Measurements from ENCODE around the gene CHKA. TPM values are rescaled to one million over a fixed set of nuclear protein-coding genes. Genes with fewer than 3 reads are reported as not detected.
A peak's percentile ranks its signal among the peaks of the same experiment; 100 is the strongest.

Gene CHKA
- total RNA-seq (2014; rRNA removed; shearing (Covaris generic)) = 11.8 and 14.3 TPM in 2 replicates

DNA sequence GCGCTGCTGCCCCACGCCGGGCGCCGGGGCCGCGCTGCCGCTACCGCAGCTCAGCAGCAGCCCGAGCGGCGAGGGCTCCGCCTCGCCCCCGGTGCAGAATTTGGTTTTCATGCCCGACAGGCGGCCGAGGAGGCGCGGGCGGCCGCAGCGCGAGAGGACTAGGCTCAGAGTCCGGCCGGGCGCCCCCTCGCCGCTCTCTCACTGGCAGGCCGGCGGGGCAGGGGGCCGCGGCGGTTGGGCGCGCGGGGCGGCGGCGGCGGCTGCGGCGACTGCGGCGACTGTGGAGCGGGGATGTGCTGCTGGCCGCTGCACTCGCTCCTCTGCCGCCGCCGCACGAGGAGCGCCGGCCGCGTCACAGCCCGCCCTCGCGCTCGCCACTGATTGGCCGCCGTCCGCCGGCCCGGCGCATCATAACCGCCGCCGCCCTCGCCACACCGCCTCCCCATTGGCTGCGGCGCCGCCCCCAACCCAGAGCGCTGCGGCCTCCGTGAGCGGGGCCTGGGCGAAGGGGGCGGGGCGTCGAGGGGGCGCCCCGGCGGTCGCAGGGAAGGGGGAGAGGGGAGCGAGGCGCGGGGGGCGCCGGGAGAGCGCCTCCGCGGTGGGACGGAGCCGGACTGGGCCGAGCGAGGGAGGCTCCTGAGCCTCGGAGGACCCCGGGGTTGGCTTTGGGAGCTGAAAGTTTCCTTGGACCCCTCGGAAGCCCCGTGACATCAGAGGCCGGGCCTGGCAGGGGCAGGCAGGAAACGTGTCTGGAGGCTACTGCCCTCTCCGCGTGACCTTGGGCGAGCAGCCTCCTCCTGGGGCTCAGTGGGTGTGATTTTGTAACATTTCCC is at the start of gene CHKA:
CHKA (minus strand) TSS at position 322 of the 833 bp plus-strand sequence; CDS start at position 111, 211 bp downstream.
- peak; percentile 96 for DNase-seq (ENCODE audit: low read depth)

DNA sequence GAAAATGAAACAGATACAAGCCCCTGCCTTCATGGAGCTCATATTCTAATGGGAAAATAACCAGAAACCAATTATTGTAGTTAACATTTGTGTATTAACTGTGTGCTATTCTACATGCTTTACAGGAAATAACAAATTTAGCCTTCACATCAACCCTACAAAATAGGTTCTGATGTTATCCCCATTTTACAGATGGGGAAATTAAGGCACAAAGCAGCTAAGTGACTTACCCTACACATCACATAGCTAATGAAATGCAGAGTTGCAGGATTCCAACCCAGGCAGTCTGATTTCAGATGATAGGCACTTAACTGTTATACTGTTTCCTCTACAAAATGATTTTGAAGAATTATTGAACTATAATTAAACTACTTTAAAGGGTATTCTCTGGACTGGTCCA is 48.3 kb upstream of the CHKA start:
- DNase-seq (ENCODE audit: low read depth) = no peak

DNA sequence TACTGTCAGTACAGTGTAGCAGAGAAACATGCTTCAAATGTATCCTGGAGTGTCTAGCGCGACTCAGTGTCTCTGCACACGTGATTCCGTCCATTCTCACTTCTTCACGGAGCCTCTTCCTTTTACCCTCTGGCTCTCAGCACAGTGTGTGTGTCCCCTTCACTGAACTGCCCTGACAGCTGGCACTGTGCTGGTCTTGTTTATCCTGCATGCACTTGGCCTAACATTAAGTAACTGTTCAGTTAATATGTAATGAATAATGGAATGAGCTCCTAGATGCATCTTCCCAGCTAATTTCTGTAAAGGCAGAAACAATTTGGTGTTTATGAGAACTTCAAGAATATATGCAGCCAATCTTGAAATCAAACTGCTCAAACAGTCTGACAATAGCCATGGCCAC is 47.5 kb upstream of the CHKA start:
- no peak for DNase-seq (ENCODE audit: low read depth)

DNA sequence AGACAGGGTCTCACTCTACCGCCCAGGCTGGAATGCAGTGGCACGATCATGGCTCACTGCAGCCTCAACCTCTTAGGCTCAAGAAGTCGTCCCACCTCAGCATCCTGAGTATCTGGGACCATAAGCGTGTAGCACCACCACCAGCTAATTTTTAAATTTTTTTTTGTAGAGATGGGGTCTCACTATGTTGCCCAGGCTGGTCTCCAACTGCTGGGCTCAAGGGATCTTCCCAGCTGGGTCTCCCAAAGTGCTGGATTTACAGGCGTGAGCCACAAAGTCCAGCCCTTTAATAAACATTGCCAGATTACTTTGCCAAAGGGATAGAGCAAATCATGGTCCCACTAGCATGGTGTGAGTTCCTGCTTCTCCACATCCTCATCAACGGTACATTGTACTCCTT is 46.3 kb upstream of the CHKA start:
- no peak for DNase-seq (ENCODE audit: low read depth)

DNA sequence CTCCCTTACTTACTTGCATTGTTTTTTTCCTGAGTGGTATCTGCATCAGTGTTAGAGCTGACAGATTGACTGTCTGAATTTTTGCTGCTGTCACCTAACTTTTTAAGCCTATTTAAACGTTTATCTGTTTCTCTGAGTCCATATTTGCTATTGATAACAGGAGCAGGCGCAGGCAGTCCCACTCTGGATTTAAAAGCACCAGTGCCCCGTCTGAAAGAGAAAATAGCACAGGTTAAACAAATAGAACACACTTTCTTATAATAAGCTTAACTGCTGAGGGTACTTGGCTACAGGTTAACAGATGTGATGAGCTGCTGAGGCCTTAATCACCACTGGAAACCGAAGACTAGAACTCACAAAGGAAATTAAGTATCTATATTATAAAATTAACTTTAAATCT is 45.8 kb upstream of the CHKA start:
- DNase-seq (ENCODE audit: low read depth) = no peak

DNA sequence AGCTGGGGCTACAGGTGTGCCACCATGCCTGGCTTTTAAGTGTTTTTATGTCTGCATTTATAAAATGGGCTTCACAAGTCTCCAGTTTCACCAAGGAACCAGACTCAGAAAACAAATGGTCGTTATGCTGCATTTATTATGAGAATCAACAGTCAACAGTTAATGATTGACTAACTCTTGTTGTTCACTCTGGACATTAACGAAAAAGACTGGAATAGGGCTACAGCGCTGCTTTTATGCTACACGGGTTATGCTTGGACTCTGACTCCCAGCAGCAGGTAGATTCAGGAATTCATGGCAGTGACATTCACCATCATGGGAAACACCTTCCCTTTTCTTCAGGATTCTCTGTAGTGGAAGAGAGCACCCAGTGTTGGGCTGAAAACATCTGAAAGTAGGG is 44.4 kb upstream of the CHKA start:
- DNase-seq (ENCODE audit: low read depth) = no peak

DNA sequence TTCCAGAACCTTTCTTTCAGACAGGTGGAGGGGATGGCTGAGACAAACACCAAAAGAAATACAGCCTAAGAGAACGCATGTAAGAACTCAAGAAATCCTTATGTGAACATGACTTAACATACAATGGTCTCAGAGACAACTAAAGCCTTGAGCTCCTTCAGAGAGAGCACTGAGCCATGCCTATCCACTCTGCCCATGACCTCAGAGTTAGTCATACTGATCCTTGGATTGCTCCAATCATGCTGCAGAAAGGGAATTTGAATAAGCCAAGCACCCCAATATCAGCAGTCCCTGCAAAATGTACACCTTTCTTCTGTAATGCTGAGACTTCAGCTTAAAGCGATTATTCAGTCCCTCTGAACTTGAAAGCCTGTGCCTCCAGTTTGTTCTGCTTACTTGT is 43.2 kb upstream of the CHKA start:
- DNase-seq (ENCODE audit: low read depth) = peak; percentile 21

DNA sequence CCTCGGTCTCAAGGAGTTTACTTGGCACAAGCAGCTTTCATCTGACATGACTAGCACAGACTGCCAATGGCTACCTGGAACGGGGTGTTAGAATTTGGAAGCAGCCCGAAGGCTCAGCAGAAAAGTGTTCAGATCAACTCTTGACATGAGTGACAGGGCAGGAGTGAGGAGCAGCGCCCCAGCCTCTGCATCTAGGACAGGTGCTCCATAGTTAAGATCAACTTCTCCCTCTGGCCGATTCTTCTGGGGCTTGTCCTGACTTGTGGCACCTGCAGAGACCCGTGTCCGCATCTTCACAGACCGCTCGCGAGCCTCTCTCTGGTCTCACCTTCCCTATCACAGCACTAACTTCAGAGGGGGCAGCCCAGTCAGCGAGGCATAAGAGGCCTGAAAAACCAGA is 42.5 kb upstream of the CHKA start:
- no peak for DNase-seq (ENCODE audit: low read depth)

DNA sequence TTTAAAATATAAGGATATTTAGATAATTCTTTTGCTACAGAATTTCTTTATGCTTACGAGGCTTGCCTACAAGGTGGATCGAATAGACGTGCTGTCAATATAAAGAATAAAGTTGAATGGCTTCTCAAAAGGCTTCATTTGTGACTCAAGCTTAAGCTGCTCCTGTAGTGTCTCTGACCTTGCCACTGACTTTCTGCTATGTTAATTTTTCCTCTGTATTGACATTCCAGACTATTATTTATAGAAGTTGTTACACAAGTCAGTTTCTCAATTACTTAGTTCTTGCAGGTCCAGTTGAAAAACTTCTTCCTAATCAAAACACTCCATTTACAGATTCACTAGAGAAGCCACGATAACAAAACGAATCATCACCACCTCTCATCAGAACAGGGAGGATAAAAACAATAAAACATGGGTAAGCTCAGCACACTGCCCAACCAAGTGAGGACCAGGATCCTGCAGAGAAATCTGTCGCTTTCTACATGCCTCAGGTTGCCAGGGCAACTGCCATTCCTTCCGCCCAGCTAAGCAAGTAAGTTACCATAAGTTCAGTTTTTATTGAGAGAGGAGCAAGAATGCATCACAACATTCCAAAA is 39.0 kb upstream of the CHKA start:
- no peak for DNase-seq (ENCODE audit: low read depth)

DNA sequence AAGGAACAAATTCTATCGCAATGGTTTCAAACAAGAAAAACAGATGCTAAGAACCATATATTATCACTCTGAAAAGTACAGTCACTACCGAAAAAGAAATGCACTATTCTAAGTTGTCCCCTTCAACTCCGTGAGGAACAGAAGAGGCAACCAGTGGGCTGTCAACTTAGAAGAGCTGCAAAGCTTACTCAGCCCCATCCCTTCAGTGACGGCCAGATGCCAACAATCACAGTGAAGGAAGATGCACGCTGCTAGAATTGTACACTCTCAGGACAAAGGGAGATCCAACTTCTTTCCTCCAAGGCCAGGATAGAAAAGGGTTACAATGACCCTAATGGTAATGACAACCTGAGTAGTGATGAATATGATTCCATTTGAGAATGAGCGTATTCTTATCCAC is 38.5 kb upstream of the CHKA start:
- DNase-seq (ENCODE audit: low read depth) = no peak

DNA sequence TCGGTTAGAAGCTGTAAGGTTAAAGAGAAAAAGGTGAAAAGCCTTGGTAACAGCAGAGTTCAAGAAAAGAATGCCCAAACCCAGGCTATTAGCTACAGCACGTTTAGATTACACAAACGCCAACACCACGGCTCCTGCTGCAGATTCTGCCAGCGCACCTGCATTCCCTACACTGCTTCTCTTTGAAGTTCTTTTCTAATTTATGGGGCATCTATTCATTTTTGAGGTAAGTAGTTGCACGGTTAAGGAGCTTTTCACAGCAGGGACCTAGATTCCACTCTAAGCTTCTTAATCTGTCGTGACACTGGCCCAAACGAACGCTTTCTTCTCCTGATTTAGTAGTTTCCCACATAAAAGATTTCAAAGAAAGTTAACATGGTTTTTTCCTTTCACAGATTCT is 38.0 kb upstream of the CHKA start:
- DNase-seq (ENCODE audit: low read depth) = no peak

DNA sequence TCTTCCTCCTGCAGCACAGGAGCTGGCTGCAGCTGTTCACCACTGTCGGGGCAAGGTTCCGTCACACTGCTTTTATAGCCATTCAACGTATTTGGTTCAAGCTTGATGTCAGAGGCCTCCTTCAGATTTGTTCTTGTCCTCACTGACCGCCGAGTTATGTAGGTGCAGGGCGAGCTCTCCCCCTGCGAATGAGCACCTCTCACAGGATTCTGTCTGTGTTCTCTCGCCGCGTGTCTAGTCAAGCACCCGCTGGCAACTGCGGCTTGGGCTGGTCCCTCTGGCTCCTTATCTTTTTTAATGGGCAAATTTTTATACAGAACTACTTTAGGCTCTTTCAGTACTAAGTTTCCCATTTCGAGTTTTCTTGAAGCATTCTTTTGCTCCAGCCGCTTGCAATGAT is 37.4 kb upstream of the CHKA start:
- no peak for DNase-seq (ENCODE audit: low read depth)

DNA sequence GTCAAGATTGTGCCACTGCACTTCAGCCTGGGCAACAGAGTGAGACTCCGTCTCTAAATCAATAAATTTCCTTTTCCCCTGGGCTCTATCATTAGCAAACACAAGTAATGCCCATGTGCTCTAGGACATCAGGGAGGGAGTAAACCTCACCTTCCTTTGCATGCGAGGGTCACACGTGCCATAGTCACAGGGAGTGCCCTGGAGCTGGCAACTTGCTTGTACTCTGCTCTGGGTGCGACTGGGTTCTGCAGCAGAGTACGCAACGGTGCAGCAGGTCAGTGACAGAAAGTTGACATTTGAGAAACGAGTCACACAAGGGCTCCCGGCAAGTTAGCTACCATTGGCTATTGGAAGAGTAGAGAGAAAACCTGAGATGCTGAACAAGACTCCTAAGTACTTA is 32.6 kb upstream of the CHKA start:
- DNase-seq (ENCODE audit: low read depth) = no peak

DNA sequence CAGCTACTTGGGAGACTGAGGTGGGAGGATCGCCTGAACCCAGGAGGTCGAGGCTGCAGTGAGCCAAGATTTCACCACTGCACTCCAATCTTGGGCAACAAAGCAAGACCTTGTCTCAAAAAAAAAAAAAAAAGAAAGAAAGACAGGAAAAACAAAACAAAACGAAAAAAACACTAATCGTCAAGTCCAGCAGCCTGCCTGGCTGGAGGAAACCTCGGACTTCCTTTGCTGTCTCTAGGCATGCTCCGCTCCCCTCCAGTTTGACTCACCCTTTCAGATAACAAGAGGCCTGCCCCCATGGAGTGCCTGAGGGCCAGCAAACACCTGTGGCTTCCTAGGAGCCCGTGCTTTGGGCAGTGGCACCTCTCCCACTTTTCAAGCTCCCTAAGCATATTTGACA is 28.8 kb upstream of the CHKA start:
- peak; percentile 72 for DNase-seq (ENCODE audit: low read depth)

DNA sequence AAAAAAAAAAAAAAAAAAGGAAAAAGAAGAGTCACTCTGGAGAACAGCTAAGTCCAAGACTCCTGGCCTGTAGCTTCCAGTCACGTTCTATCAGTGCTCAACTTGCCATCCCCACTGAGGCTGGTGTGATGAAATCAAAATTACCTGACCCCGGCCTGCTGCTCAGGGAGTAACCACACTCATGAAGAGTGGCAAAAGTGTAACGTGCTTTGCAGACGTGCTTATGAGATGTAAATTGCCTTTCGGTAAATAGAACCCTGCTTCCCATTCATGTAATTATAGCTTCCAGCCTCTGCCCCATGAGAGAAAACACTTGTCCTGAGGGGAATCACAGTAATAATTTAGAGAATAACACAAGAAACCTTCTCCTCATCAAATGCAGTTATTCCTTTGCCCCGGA is 28.2 kb upstream of the CHKA start:
- no peak for DNase-seq (ENCODE audit: low read depth)

DNA sequence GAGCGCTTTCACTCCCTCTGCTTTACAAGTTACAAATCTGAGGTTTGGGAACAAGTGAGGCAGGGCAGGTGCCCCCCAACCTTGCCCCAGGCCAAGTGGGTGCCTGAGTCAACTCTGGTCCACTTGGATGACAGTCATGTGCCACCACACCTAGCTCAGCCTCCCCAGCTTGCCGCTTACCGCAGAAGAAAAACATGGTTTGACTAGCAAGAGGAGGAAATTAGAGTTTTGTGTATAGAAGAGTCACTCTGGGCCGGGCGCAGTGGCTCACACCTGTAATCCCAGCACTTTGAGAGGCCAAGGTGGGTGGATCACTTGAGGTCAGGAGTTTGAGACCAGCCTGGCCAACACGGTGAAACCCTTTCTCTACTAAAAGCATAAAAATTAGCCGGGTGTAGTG is 27.7 kb upstream of the CHKA start:
- no peak for DNase-seq (ENCODE audit: low read depth)

DNA sequence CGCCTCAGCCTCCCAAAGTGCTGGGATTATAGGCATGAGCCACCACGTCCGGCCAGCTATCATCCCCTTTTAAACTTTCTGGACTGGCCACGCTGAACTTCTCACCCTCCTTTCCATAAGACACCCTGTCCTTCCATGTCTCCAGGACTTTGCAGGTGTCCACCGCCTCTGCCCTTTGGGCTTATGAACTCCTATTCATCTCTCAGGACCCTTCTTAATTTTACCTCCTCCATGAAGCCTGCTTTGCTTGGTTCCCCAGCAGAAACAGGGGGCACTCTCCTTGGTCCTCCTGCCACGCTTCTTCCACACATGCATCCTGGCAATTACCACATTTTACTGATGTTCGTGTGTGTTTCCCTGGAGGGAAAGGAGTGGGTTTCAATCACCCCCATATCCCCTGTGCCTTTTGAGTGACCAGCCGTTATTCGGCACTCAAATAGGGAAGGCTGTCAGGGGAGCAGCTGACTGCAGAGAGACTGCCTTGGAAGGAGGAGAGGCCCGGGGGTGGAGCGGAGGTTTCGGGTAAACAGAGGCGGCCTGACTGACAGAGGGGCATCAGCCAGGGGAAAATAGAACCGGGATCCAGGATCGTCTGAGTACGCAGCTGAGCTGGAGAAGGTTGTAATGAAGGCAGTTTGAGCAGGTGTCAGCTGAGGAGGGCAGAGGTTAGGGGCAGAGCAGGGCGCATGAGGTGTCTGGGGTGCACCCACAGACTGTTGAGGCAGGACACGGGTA is 27.1 kb upstream of the CHKA start:
- no peak for DNase-seq (ENCODE audit: low read depth)

DNA sequence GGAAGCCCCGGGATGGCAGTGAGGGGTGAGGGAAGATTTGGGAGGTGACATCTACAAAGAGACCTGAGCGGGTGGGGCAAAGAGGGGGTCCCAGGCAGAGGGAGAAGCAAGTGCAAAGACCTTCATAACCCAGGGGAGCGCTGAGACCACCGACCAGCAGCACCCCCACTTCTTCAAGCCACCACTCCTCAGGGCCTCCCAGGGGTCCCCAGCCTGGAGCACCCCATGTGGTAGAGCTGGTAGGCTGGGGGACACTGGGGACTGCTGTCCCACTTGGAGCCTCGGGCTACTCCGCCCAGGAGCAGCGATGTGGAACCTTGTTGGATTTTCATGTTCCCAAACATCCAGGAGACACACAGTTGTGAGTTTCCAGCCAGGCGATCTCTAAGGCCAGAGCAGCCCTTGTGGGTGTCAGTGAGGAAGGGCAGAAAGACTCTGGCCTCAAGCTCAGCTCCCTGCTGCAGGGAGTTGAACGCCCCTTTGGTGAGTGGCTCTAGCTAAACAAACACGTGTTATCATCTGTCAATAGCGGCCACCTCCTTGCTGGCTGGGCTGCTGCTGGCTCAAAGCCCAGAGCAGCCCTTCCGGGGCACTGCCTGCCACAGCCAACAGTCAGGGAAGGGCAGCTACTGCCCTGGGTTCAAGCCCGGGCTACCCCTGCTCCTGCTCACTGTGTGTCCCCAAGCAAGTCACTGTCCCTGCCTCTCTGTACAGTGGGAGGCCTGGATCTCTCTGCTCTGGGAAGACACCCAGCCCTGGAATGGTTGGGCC is 25.7 kb upstream of the CHKA start:
- peak; percentile 69 for DNase-seq (ENCODE audit: low read depth)

DNA sequence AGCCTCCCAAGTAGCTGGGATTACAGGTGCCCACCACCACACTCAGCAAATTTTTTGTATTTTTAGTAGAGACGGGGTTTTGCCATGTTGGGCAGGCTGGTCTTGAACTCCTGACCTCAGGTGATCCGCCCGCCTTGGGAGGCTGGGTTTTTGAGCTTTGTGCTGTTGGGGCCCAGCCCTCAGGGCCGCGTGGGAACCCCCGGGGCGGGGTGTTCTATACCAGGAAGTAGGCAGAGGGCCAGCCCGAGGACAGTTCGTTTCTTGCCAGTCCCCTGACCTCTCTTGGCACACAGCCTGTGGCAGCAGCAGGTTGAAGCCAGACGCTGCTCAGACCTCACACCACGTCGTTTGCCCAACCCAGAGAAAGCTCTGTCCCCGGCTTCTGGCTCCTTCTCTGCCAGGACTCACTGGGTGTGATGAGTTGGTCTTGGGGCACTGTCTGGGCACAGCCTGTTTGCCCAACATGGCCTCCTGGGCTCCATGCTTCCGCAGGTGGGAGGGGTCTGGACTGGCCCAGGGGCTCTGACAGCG is 24.9 kb upstream of the CHKA start:
- peak; percentile 17 for DNase-seq (ENCODE audit: low read depth)

DNA sequence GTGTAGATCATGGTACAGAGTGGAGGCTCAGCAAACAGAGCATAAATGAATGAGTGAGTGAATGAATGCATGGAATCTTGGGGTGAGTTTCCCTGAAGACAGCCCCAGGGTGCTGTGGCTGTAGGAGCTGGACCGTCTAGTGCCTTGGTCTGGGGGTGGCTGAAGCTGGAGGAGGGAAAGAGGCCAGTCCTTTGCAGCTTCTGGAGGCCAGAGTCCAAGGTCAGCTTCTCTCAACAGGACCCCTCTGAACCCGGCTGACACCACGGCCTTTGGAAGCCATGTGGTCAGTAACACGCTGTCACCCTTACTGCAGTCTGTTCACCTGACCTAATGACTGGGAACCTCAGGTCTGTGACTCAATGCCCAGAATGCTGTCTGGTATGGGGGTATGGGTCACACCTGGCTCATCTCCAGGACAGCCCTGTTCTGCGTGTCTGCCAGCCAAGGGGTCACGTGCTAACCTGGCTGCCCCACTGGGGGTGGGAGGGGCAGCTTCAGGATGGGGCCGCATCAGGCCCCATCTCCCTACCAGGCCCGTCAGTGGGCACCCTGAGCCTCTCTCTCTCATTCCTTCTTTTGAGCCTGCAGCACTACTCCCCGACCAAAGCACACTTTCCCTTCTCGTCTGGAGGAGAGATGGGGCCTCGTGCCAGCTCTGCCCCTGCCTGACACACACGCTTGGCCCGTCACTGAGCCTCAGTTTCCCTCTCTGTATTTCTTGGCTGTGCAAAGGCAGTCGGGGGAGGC is 24.1 kb upstream of the CHKA start:
- peak; percentile 29 for DNase-seq (ENCODE audit: low read depth)

DNA sequence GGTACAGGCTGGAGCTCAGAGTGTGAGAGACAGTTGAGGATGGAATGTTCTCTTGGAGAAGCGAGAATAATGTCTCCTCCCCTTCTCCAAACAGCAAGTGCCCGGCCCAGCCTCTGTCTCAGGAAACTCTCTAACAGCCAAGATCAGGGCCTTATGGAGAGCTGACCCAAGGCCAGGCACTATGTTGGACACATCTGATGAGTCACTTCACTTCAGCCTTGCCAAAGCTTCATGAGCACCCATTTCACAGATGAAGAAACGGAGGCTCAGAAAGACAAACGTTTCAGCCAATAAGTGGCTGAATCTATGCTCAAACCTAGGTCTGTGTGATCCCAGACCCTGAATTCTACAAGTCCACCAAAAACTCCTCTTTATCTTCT is 22.1 kb upstream of the CHKA start:
- DNase-seq (ENCODE audit: low read depth) = no peak
